HepG2 (cell line): ENCODE data around the gene EPHA10. TPM values are rescaled to one million over a fixed set of nuclear protein-coding genes. Genes with fewer than 3 reads are reported as not detected.

Experiments used
- ARID4A ChIP-seq: sonication (generic); formaldehyde crosslinking; IDR thresholded peaks from 2 replicates; pipeline ENCODE4 v1.5.0; 2020; ENCODE audit warnings: mild to moderate bottlenecking, missing genetic modification reagents, borderline replicate concordance
- CHD2 ChIP-seq: IDR thresholded peaks from 2 replicates; pipeline ENCODE4 v1.6.1; 2011; ENCODE audit warnings: low read depth, low read length, improper control_type of control experiment
- ELF4 ChIP-seq: sonication (generic); formaldehyde crosslinking; IDR thresholded peaks from 2 replicates; pipeline ENCODE4 v1.5.0; 2020; ENCODE audit warnings: missing genetic modification reagents, mild to moderate bottlenecking, moderate library complexity, borderline replicate concordance
- FLYWCH1 ChIP-seq: sonication (generic); formaldehyde crosslinking; IDR thresholded peaks from 2 replicates; pipeline ENCODE4 v1.8.1; 2023; ENCODE audit warnings: mild to moderate bottlenecking, missing genetic modification reagents
- HNF1A ChIP-seq, 2 experiments: sonication (generic) in 1 of 2; formaldehyde crosslinking in 1 of 2; IDR thresholded peaks; 2 replicates each; pipeline versions ENCODE4 v1.4.0 to v1.6.1; 2016 to 2020; ENCODE audit warnings: borderline replicate concordance in 1 of 2, low read depth in 1 of 2, mild to moderate bottlenecking in 1 of 2, missing genetic modification reagents in 1 of 2
- MEIS2 ChIP-seq: sonication (generic); formaldehyde crosslinking; IDR thresholded peaks from 2 replicates; pipeline ENCODE4 v1.9.0; 2021; ENCODE audit warnings: mild to moderate bottlenecking, missing genetic modification reagents
- NCOR1 ChIP-seq: fragments of 200-600 bp; sonication (generic); IDR thresholded peaks from 2 replicates; pipeline ENCODE4 v1.7.0; 2017; ENCODE audit warnings: antibody characterized with exemption, low read length, borderline replicate concordance
- SIN3A ChIP-seq: IDR thresholded peaks from 2 replicates; pipeline ENCODE4 v1.6.1; 2011; ENCODE audit warnings: low read depth, mild to moderate bottlenecking, control low read depth, low read length, borderline replicate concordance
- SMC3 ChIP-seq: IDR thresholded peaks from 2 replicates; pipeline ENCODE4 v1.6.1; 2011; ENCODE audit warnings: low read length, improper control_type of control experiment
- SPEN ChIP-seq: sonication (generic); formaldehyde crosslinking; IDR thresholded peaks from 2 replicates; pipeline ENCODE4 v1.5.1; 2020; ENCODE audit warnings: low read depth, mild to moderate bottlenecking, missing genetic modification reagents
- TERF1 ChIP-seq: sonication (generic); formaldehyde crosslinking; IDR thresholded peaks from 2 replicates; pipeline ENCODE4 v1.8.0; 2022; ENCODE audit warnings: mild to moderate bottlenecking, missing genetic modification reagents, moderate library complexity
- TMF1 ChIP-seq: sonication (generic); formaldehyde crosslinking; IDR thresholded peaks from 2 replicates; pipeline ENCODE4 v1.8.1; 2022; ENCODE audit warnings: low read depth, missing genetic modification reagents
- TOPORS ChIP-seq: sonication (generic); formaldehyde crosslinking; IDR thresholded peaks from 2 replicates; pipeline ENCODE4 v1.8.0; 2023; ENCODE audit warnings: mild to moderate bottlenecking, missing genetic modification reagents
- YY1 ChIP-seq: IDR thresholded peaks from 2 replicates; pipeline ENCODE4 v1.6.1; 2011; ENCODE audit warnings: low read length, low read depth, moderate library complexity, mild to moderate bottlenecking; ENCODE audit not compliant: insufficient read depth, insufficient replicate concordance
- ZFYVE20 ChIP-seq: sonication (generic); formaldehyde crosslinking; IDR thresholded peaks from 2 replicates; pipeline ENCODE4 v1.8.0; 2023; ENCODE audit warnings: low read depth, mild to moderate bottlenecking, moderate library complexity, missing genetic modification reagents, borderline replicate concordance
- ZNF484 ChIP-seq: sonication (generic); formaldehyde crosslinking; IDR thresholded peaks from 2 replicates; pipeline ENCODE4 v1.5.1; 2020; ENCODE audit warnings: mild to moderate bottlenecking, low read depth, missing genetic modification reagents, borderline replicate concordance
- ZNF580 ChIP-seq: IDR thresholded peaks from 2 replicates; pipeline ENCODE4 v1.6.1; 2016; ENCODE audit warnings: low read depth, borderline replicate concordance
- ZNF720 ChIP-seq: sonication (generic); formaldehyde crosslinking; IDR thresholded peaks from 2 replicates; pipeline ENCODE4 v1.4.0; 2020; ENCODE audit warnings: missing genetic modification reagents
- ZNF782 ChIP-seq: sonication (generic); formaldehyde crosslinking; IDR thresholded peaks from 2 replicates; pipeline ENCODE4 v1.4.0; 2020; ENCODE audit warnings: missing genetic modification reagents, mild to moderate bottlenecking, borderline replicate concordance
- polyA plus RNA-seq, 8 experiments: library from polyadenylated mRNA; depleted of rRNA in 3 of 8; stranded (reverse) in 7 of 8; unstranded in 1 of 8; fragments of >200 nt; fragmentation: Illumina TruSeq in 4 of 8; extraction: Trizol in 4 of 8; gene quantifications; 2 replicates each; pipeline versions ENCODE4 v1.2.1 to v1.2.3, GENCODE V29; 2011 to 2016; ENCODE audit warnings: low read depth in 4 of 8, missing spikeins in 1 of 8, mixed read lengths in 1 of 8; ENCODE audit not compliant: insufficient read depth in 1 of 8
- total RNA-seq, 5 experiments: library from RNA; depleted of rRNA; stranded (reverse); fragments of >200 nt; fragmentation: Illumina TruSeq; extraction: Trizol; gene quantifications; 2 replicates each; pipeline ENCODE4 v1.2.3, GENCODE V29; 2016; ENCODE audit warnings: low read depth in 1 of 5

Gene EPHA10
- total and polyA plus RNA-seq, 2 of the 13 experiments (the other 11 are each of a cell fraction or from before 2014, with no cell fraction given), result 0.11 to 0.58 TPM

GRCh38 chr1:37764414-37764825 is 500 bp downstream of the EPHA10 start (continued):
- TF ChIP-seq HNF1A (IDR thresholded peaks at IDR 0.05; ENCODE audit: low read depth), result no peak
- peak; percentile 52 for TF ChIP-seq HNF1A (CRISPR knock-in tag; IDR thresholded peaks at IDR 0.05; ENCODE audit: borderline replicate concordance)
- TF ChIP-seq TERF1, result peak; percentile 99
- peak; percentile 99 for TF ChIP-seq ZNF782 (CRISPR knock-in tag)
- TF ChIP-seq ZNF580 (CRISPR knock-in tag), result peak; percentile 100
- peak; percentile 99 for TF ChIP-seq TMF1 (CRISPR knock-in tag)
- TF ChIP-seq ZFYVE20, result peak; percentile 99
- TF ChIP-seq ZNF720 (CRISPR knock-in tag), result peak; percentile 99
- peak; percentile 99 for TF ChIP-seq MEIS2
- peak; percentile 90 for TF ChIP-seq ARID4A (CRISPR knock-in tag)
- TF ChIP-seq NCOR1, result no peak
- TF ChIP-seq SPEN (CRISPR knock-in tag), result peak; percentile 87
- TF ChIP-seq TOPORS (CRISPR knock-in tag), result peak; percentile 98
- peak; percentile 91 for TF ChIP-seq ELF4 (CRISPR knock-in tag)
- peak; percentile 94; the same call in 1 of the 2 replicates for TF ChIP-seq ZNF484
- peak; percentile 98 for TF ChIP-seq SIN3A
- no peak for TF ChIP-seq YY1
- TF ChIP-seq FLYWCH1 (CRISPR knock-in tag), result peak; percentile 98
- TF ChIP-seq CHD2, result no peak
- no peak for TF ChIP-seq SMC3
